ENCODE measurements around the gene BMI1. TPM values are rescaled to one million over a fixed set of nuclear protein-coding genes. Genes with fewer than 3 reads are reported as not detected.

Gene BMI1
- total RNA-seq, 1 experiment from 2014 or later, result 85.2 TPM

- no peak for TF ChIP-seq CTCF (conservative IDR thresholded peaks at IDR 0.05; ENCODE audit: low read depth, low read length)
- TF ChIP-seq EZH2 (IDR thresholded peaks at IDR 0.05; ENCODE audit: borderline replicate concordance, low read depth, low read length, poor library complexity, severe bottlenecking), result no peak
- ChIA-PET POLR2A (ENCODE audit: low non-redundant PET) (no interaction called here), CTCF (no interaction called here)
- Histone ChIP-seq H3K4me3 (ENCODE audit: low read depth, low read length, poor library complexity, severe bottlenecking) (no peak overlapping the region), H3K27me3 (replicated peaks; ENCODE audit: insufficient read depth, low read depth, low read length, poor library complexity) (no peaks in the 10 kb centered on the region), H3K27ac (ENCODE audit: low read depth, low read length, poor library complexity, severe bottlenecking) (no peak overlapping the region), H3K36me3 (ENCODE audit: insufficient read depth, low read length, poor library complexity, severe bottlenecking) (no peaks in the 10 kb centered on the region), H3K4me1 (ENCODE audit: insufficient read depth, low read length, poor library complexity, severe bottlenecking) (peaks cover 8% of the 10 kb centered on the region), H3K9me3 (ENCODE audit: low read depth, low read length, poor library complexity, severe bottlenecking) (no peaks in the 10 kb centered on the region)
- DNase-seq (ENCODE audit: low spot score), result no peak
- intact Hi-C loops (cut with micrococcal nuclease; ENCODE audit: unreplicated experiment), result no loop called here
- BruUV-seq (replicated peaks), result no TSS peak
Measured at GRCh38 chr10:22310928-22311327, 10.0 kb upstream of the BMI1 start.

DNA sequence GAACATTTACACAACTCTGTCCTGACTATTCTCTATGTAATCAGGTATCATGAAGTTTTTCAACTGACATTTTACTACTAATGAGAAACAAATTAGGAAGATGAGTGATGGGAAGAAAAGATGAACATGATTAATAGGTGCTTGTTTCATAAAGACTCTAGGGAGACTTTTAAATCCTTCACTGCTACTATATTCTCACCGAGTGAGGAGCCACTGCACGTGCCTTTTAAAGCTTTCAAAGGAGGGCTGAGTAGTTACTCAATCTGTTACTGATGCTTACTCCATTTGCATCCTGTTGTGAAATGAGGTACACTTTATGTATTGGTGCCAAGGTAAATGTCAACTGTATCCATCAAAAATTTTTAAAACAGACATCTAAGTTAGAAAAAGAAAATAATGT, 6.0 kb upstream of the BMI1 start:
- intact Hi-C loops (cut with micrococcal nuclease; ENCODE audit: unreplicated experiment), result loop anchor here (5.0 kb wide), 1 partner anchor 88 kb away; no protein-coding TSS in a partner anchor
- TF ChIP-seq EZH2 (IDR thresholded peaks at IDR 0.05; ENCODE audit: borderline replicate concordance, low read depth, low read length, poor library complexity, severe bottlenecking) (no peak), CTCF (conservative IDR thresholded peaks at IDR 0.05; ENCODE audit: low read depth, low read length) (no peak)
- H3K4me1 ChIP-seq (ENCODE audit: insufficient read depth, low read length, poor library complexity, severe bottlenecking), result peaks cover 20% of the 10 kb centered on the region
- no peaks in the 10 kb centered on the region for H3K9me3 ChIP-seq (ENCODE audit: low read depth, low read length, poor library complexity, severe bottlenecking)
- no peak overlapping the region for H3K4me3 ChIP-seq (ENCODE audit: low read depth, low read length, poor library complexity, severe bottlenecking)
- ChIA-PET POLR2A (ENCODE audit: low non-redundant PET) (no interaction called here), CTCF (no interaction called here)
- H3K27me3 ChIP-seq (replicated peaks; ENCODE audit: insufficient read depth, low read depth, low read length, poor library complexity), result no peaks in the 10 kb centered on the region
- DNase-seq (ENCODE audit: low spot score), result no peak
- H3K27ac ChIP-seq (ENCODE audit: low read depth, low read length, poor library complexity, severe bottlenecking), result no peak overlapping the region
- no TSS peak for BruUV-seq (replicated peaks)
- no peaks in the 10 kb centered on the region for H3K36me3 ChIP-seq (ENCODE audit: insufficient read depth, low read length, poor library complexity, severe bottlenecking)

DNA sequence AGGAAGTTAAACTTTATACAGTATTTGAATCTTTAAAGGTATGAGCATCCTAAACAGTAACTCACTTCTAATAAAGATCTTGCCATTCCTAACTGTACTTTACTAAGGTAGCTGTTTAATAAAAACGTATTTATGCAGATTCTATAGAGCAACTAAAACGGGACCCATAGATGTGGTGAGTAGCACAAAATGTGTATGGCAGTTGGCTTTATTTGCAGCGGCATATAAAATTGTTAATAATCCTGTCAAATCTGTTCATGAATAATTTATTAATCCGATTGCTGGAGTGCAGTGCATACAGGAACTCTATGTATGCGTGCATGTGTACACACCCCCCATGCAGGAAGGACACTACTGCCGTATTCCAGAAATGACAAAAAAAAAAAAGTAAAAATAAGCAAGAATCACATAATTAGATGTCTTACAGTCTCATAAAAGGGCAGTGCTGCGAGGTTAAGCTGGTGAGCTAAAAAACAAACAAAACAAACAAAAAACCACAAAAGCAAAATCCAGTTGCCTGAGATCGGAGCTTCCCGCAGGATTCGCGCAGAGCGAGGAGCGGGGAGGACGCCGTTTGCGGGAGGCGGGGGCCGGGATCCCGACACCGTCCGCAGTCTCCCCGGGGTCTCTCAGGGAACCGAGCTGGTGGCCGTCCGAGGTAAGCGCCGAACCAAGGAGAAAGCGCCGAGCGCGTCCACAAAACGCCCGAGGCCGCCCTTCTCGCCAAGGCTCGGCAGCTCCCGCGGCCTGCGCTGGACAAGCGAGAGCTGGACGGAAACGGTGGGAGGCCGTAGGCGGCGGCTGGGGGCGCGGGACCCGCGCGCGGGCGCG, 5.2 kb upstream of the BMI1 start:
- CTCF ChIA-PET, result interaction anchor here (0.5 to 0.6 kb wide), 2 partner anchors 113 to 1029 kb away, joined by 3 to 4 read pairs; no protein-coding TSS in a partner anchor
- Histone ChIP-seq H3K4me3 (ENCODE audit: low read depth, low read length, poor library complexity, severe bottlenecking) (peak overlapping the region; percentile 88), H3K27ac (ENCODE audit: low read depth, low read length, poor library complexity, severe bottlenecking) (peak overlapping the region; percentile 90), H3K27me3 (replicated peaks; ENCODE audit: insufficient read depth, low read depth, low read length, poor library complexity) (no peaks in the 10 kb centered on the region), H3K4me1 (ENCODE audit: insufficient read depth, low read length, poor library complexity, severe bottlenecking) (peaks cover 20% of the 10 kb centered on the region), H3K9me3 (ENCODE audit: low read depth, low read length, poor library complexity, severe bottlenecking) (no peaks in the 10 kb centered on the region), H3K36me3 (ENCODE audit: insufficient read depth, low read length, poor library complexity, severe bottlenecking) (no peaks in the 10 kb centered on the region)
- intact Hi-C loops (cut with micrococcal nuclease; ENCODE audit: unreplicated experiment), result loop anchor here (5.0 kb wide), 1 partner anchor 88 kb away; no protein-coding TSS in a partner anchor
- no TSS peak for BruUV-seq (replicated peaks)
- DNase-seq (ENCODE audit: low spot score), result peak; percentile 63
- TF ChIP-seq EZH2 (IDR thresholded peaks at IDR 0.05; ENCODE audit: borderline replicate concordance, low read depth, low read length, poor library complexity, severe bottlenecking) (no peak), CTCF (conservative IDR thresholded peaks at IDR 0.05; ENCODE audit: low read depth, low read length) (no peak)
- POLR2A ChIA-PET (ENCODE audit: low non-redundant PET), result interaction anchor here (0.6 kb wide), 1 partner anchor 788 kb away, joined by 3 read pairs; no protein-coding TSS in a partner anchor

Measured in A673 (cell line).